K562 (cell line): Measurements from ENCODE around the gene PCAT6. TPM values are rescaled to one million over a fixed set of nuclear protein-coding genes. Genes with fewer than 3 reads are reported as not detected.

Source experiments
- ATAC-seq: fragments of 200-7000 bp; cut with Tn5 transposase; 3 replicates; pipeline ENCODE4 v1.9.1; 2020; ENCODE audit warnings: moderate library complexity
- BruUV-seq: library from RNA; stranded (reverse); fragments of 400-500 nt; replicated peaks from 2 replicates; lab custom pipeline; 2021; lab: Mats Ljungman, UMichigan
- CTCF ChIA-PET: fragments of 300-600 bp; formaldehyde crosslinking; extraction: SDS; loops from one replicate; lab custom pipeline; 2021; ENCODE audit warnings: low intra/inter-chr PET ratio; lab: Yijun Ruan, JAX
- POLR2A ChIA-PET: fragments of 300-600, 350-650 bp; sonication (Branson Sonifier 250); formaldehyde crosslinking; extraction: SDS; loops from one replicate; lab custom pipeline; 2021; ENCODE audit warnings: antibody characterized with exemption, inconsistent platforms; lab: Yijun Ruan, JAX
- DNase-seq, 4 experiments: peaks; one replicate each; pipeline versions ENCODE4 v3.0.0 to v3.0.0-alpha.2; 2011 to 2018; ENCODE audit warnings: low spot score in 3 of 4, mixed read lengths in 3 of 4; ENCODE audit errors: extremely low read depth in 1 of 4
- FAIRE-seq: peaks from 2 replicates; lab custom pipeline; 2011; peaks lifted over from hg19 to GRCh38; lab: Jason Lieb, UNC
- H2AFZ ChIP-seq: 2 replicates; pipeline ENCODE4 v1.6.0; 2011; ENCODE audit warnings: low read depth, low read length, control low read depth, inconsistent platforms
- H3K27ac ChIP-seq: fragments of 200-600 bp; 3 replicates; pipeline ENCODE4 v1.8.0; 2011; ENCODE audit warnings: low read depth, mild to moderate bottlenecking, control low read depth, inconsistent platforms, low read length, moderate library complexity, mixed read lengths; ENCODE audit errors: extremely low read depth
- H3K27me3 ChIP-seq, 2 experiments: fragments of 300-600 bp in 1 of 2; 2 replicates in 1 of 2; 3 replicates in 1 of 2; pipeline versions ENCODE4 v1.6.0 to v1.8.0; 2011; ENCODE audit warnings: inconsistent platforms in 2 of 2, low read length in 2 of 2, mild to moderate bottlenecking in 1 of 2, mixed read lengths in 1 of 2, moderate library complexity in 1 of 2; ENCODE audit not compliant: control insufficient read depth in 2 of 2, insufficient read depth in 2 of 2
- H3K36me3 ChIP-seq: fragments of 300-600 bp; 3 replicates; pipeline ENCODE4 v1.8.0; 2011; ENCODE audit warnings: mild to moderate bottlenecking, low read length, inconsistent platforms; ENCODE audit not compliant: control insufficient read depth, insufficient read depth
- H3K4me1 ChIP-seq, 2 experiments: fragments of 200-600 bp in 1 of 2; replicated peaks in 1 of 2; 2 replicates in 1 of 2; 3 replicates in 1 of 2; pipeline versions ENCODE4 v1.5.1 to v1.8.0; 2011; ENCODE audit warnings: inconsistent platforms in 2 of 2, low read length in 2 of 2, mild to moderate bottlenecking in 1 of 2, mixed read lengths in 1 of 2, moderate library complexity in 1 of 2; ENCODE audit not compliant: control insufficient read depth in 2 of 2, insufficient read depth in 2 of 2
- H3K4me2 ChIP-seq: 2 replicates; pipeline ENCODE4 v1.6.1; 2011; ENCODE audit warnings: low read length, control low read depth, inconsistent platforms, mixed read lengths; ENCODE audit not compliant: insufficient read depth
- H3K4me3 ChIP-seq: fragments of 200-600 bp; sonication (generic), shearing (Covaris generic); 2 replicates; pipeline ENCODE4 v1.5.1; 2016; ENCODE audit warnings: control low read depth, inconsistent platforms
- H3K79me2 ChIP-seq: fragments of 200-600 bp; 3 replicates; pipeline ENCODE4 v1.8.0; 2011; ENCODE audit warnings: low read length, inconsistent platforms; ENCODE audit not compliant: control insufficient read depth, insufficient read depth
- H3K9ac ChIP-seq, 2 experiments: 2 replicates each; pipeline versions ENCODE4 v1.6.0 to v1.6.1; 2011; ENCODE audit warnings: low read depth in 2 of 2, low read length in 2 of 2, control low read depth in 1 of 2, inconsistent platforms in 1 of 2, mild to moderate bottlenecking in 1 of 2, mixed read lengths in 1 of 2; ENCODE audit not compliant: insufficient read depth in 1 of 2
- H3K9me1 ChIP-seq: one replicate; pipeline ENCODE4 v1.6.0; 2011; ENCODE audit warnings: inconsistent platforms, mild to moderate bottlenecking, low read length, moderate library complexity; ENCODE audit not compliant: control insufficient read depth, insufficient read depth
- H3K9me3 ChIP-seq: replicated peaks from 2 replicates; pipeline ENCODE4 v1.5.1; 2011; ENCODE audit warnings: low read depth, low read length, inconsistent platforms; ENCODE audit not compliant: control insufficient read depth, insufficient read depth
- H4K20me1 ChIP-seq: replicated peaks from 2 replicates; pipeline ENCODE4 v1.6.1; 2011; ENCODE audit warnings: low read length, inconsistent platforms, mixed read lengths; ENCODE audit not compliant: control insufficient read depth, insufficient read depth
- ETS2 ChIP-seq: IDR thresholded peaks from 2 replicates; pipeline ENCODE4 v1.6.1; 2016; ENCODE audit warnings: borderline replicate concordance, missing genetic modification characterization, mild to moderate bottlenecking, moderate library complexity, missing compliant biosample characterization; ENCODE audit not compliant: poor library complexity, severe bottlenecking
- MED1 ChIP-seq: sonication (generic); formaldehyde crosslinking; IDR thresholded peaks from 2 replicates; pipeline ENCODE4 v1.8.1; 2023; ENCODE audit warnings: missing genetic modification reagents, borderline replicate concordance
- RCOR1 ChIP-seq, 2 experiments: IDR thresholded peaks; 2 replicates each; pipeline ENCODE4 v1.6.1; 2012; ENCODE audit warnings: low read depth in 2 of 2, low read length in 2 of 2, borderline replicate concordance in 1 of 2, improper control_type of control experiment in 1 of 2
- SIN3B ChIP-seq: fragments of 450-650 bp; IDR thresholded peaks from 2 replicates; pipeline ENCODE4 v1.6.1; 2017; ENCODE audit warnings: low read depth, mild to moderate bottlenecking, moderate library complexity
- ZC3H4 ChIP-seq: sonication (generic); formaldehyde crosslinking; IDR thresholded peaks from 2 replicates; pipeline ENCODE4 v1.9.0; 2021; ENCODE audit warnings: missing genetic modification reagents, borderline replicate concordance
- ZNF212 ChIP-seq: fragments of 450-650 bp; formaldehyde crosslinking; IDR thresholded peaks from 2 replicates; pipeline ENCODE4 v1.4.0; 2020; ENCODE audit warnings: mild to moderate bottlenecking
- ZNF282 ChIP-seq: sonication (generic); formaldehyde crosslinking; IDR thresholded peaks from 2 replicates; pipeline ENCODE4 v1.8.1; 2023; ENCODE audit warnings: missing genetic modification reagents
- ZNF75A ChIP-seq: fragments of 450-650 bp; formaldehyde crosslinking; IDR thresholded peaks from 2 replicates; pipeline ENCODE4 v1.4.0; 2020; ENCODE audit warnings: mild to moderate bottlenecking
- WGBS: fragments of 100-300 bp; shearing (Covaris generic); methylation state at CpG from one replicate; pipeline ENCODE4 v1.1.6; 2016; ENCODE audit warnings: low coverage, mixed read lengths; ENCODE audit not compliant: insufficient coverage; ENCODE audit errors: missing lambda C conversion rate; 5-methylcytosine and 5-hydroxymethylcytosine counted together
- in situ Hi-C: fragments of 300-500 bp; cut with MboI; formaldehyde crosslinking; loops from 4 replicates; pipeline ENCODE4 v1.15.0; 2018; ENCODE audit warnings: inconsistent platforms, mixed read lengths
- intact Hi-C: fragments of 100-400 bp; cut with micrococcal nuclease; formaldehyde crosslinking; loops from 2 replicates; pipeline ENCODE4 v1.14.2; 2022
- polyA plus RNA-seq, 8 experiments: library from polyadenylated mRNA; depleted of rRNA in 4 of 8; stranded (reverse) in 5 of 8; unstranded in 3 of 8; fragments of >200 nt; fragmentation: Nextera tagmentation in 2 of 8; fragmentation: Illumina TruSeq in 1 of 8; extraction: Ambion mirVana in 2 of 8; extraction: Trizol in 1 of 8; gene quantifications; 2 replicates each; pipeline versions ENCODE4 v1.2.1 to v1.2.3, GENCODE V29; 2011 to 2014; ENCODE audit warnings: inconsistent platforms in 1 of 8, missing spikeins in 1 of 8
- total RNA-seq, 7 experiments: library from RNA; depleted of rRNA in 6 of 7; stranded (reverse); fragments of >200 nt in 6 of 7; fragmentation: Illumina TruSeq in 2 of 7; extraction: Trizol in 2 of 7; gene quantifications; 2 replicates each; pipeline versions ENCODE4 v1.2.1 to v1.2.3, GENCODE V29; 2011 to 2021; ENCODE audit warnings: low replicate concordance in 1 of 7
- TF ChIP-seq, protein P1 (sequence below): IDR thresholded peaks from 2 replicates; pipeline ENCODE4 v1.6.1; 2014; ENCODE audit warnings: antibody characterized with exemption

Gene PCAT6
- total and polyA plus RNA-seq, 9 of the 15 experiments (the other 6 are each of a cell fraction or from before 2014, with no cell fraction given): 0.25 to 2.4 (median 0.54) TPM; not detected in 1

DNA sequence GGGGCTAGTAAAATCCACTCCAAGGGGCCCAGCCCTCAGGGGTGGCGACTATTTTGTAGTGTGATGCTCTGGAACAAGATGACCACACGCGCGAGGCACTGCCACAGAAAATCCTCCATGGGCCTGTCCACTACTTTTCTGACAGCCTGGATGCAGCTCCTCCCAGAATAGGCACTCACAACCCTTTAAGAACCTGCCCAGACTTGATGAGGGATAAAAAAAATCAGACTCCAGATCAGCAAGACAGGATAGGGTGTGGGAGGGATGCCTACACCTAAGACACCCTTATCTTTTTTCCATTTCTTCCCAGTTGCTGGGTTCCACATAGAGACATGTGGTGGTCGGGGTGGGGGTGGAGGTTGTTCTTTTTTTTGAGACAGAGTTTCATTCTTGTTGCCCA, 33.5 kb downstream of the PCAT6 start:
- ATAC-seq: no peak
- H2AFZ ChIP-seq: 0 out of 2 replicates have a peak overlapping the region, but pooled peaks have one; percentile 34
- H4K20me1 ChIP-seq: no peaks in the 10 kb centered on the region
- H3K9me1 ChIP-seq: no peaks in the 10 kb centered on the region
- FAIRE-seq: no peak
- intact Hi-C loops (no loop called here), in situ Hi-C loops (no loop called here)
- WGBS: 43% methylated on average over 5 of the region's 5 CpGs
- H3K4me3 ChIP-seq: no peak overlapping the region
- POLR2A ChIA-PET: interaction anchor here (0.7 to 1.4 kb wide), 5 partner anchors 9 to 423 kb away, joined by 3 to 4 read pairs (median 3); no protein-coding TSS in a partner anchor
- no peaks in the 10 kb centered on the region for H3K36me3 ChIP-seq
- H3K9ac ChIP-seq: no peak overlapping the region
- no TSS peak for BruUV-seq
- CTCF ChIA-PET: no interaction called here
- TF ChIP-seq ZNF212 (CRISPR knock-in tag) (no peak), SIN3B (no peak), ZNF75A (no peak), ETS2 (tag) (no peak), ZNF282 (CRISPR knock-in tag) (no peak), MED1 (no peak), RCOR1 (IDR thresholded peaks at IDR 0.05; ENCODE audit: borderline replicate concordance in 1 of 2, low read depth in 2 of 2, low read length in 2 of 2) (no peak), ZC3H4 (CRISPR knock-in tag) (no peak)
- TF ChIP-seq, protein P1, sequence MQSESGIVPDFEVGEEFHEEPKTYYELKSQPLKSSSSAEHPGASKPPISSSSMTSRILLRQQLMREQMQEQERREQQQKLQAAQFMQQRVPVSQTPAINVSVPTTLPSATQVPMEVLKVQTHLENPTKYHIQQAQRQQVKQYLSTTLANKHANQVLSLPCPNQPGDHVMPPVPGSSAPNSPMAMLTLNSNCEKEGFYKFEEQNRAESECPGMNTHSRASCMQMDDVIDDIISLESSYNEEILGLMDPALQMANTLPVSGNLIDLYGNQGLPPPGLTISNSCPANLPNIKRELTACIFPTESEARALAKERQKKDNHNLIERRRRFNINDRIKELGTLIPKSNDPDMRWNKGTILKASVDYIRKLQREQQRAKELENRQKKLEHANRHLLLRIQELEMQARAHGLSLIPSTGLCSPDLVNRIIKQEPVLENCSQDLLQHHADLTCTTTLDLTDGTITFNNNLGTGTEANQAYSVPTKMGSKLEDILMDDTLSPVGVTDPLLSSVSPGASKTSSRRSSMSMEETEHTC: no peak
- TF ChIP-seq, all 486 proteins: peak for 0
- H3K4me2 ChIP-seq: no peak overlapping the region
- H3K27me3 ChIP-seq: peaks cover 0 to 7% of the 10 kb centered on the region in 2 experiments; a peak in 1 of 5 replicates
- H3K27ac ChIP-seq: no peak overlapping the region
- DNase-seq: no peak
- H3K79me2 ChIP-seq: no peaks in the 10 kb centered on the region
- no peaks in the 10 kb centered on the region for H3K9me3 ChIP-seq
- H3K4me1 ChIP-seq: no peaks in the 10 kb centered on the region; a peak in 1 of 5 replicates
